Neural cell (in vitro differentiated cells): Measurements from ENCODE around the gene WDR7. TPM values are rescaled to one million over a fixed set of nuclear protein-coding genes. Genes with fewer than 3 reads are reported as not detected.

Experiments used
- H2AFZ ChIP-seq: fragments of 200-600, 300-800 bp; sonication (generic), shearing (Covaris generic); 2 replicates; pipeline ENCODE4 v1.6.0; 2014; ENCODE audit warnings: low read depth, mild to moderate bottlenecking, antibody characterized with exemption, low read length, moderate library complexity
- H3F3A ChIP-seq: fragments of 200-600 bp; shearing (Covaris generic); 2 replicates; pipeline ENCODE4 v1.6.1; 2016; ENCODE audit warnings: mild to moderate bottlenecking, moderate library complexity, mixed read lengths, antibody characterized with exemption, low read length; ENCODE audit not compliant: insufficient read depth, poor library complexity, severe bottlenecking
- H3K27ac ChIP-seq: fragments of 200-600, 300-800 bp; sonication (generic), shearing (Covaris generic); 2 replicates; pipeline ENCODE4 v1.5.1; 2014; ENCODE audit warnings: mild to moderate bottlenecking, low read length, moderate library complexity
- H3K27me3 ChIP-seq: fragments of 300-800, 200-600 bp; sonication (generic), shearing (Covaris generic); 2 replicates; pipeline ENCODE4 v1.6.0; 2014; ENCODE audit warnings: mild to moderate bottlenecking, low read depth, low read length, moderate library complexity; ENCODE audit not compliant: insufficient read depth
- H3K36me3 ChIP-seq: fragments of 300-800, 200-600 bp; sonication (generic), shearing (Covaris generic); 2 replicates; pipeline ENCODE4 v1.5.1; 2014; ENCODE audit warnings: mild to moderate bottlenecking, antibody characterized with exemption, low read length, moderate library complexity; ENCODE audit not compliant: insufficient read depth
- H3K4me2 ChIP-seq: fragments of 300-800, 200-600 bp; sonication (generic), shearing (Covaris generic); 2 replicates; pipeline ENCODE4 v1.6.0; 2014; ENCODE audit warnings: mild to moderate bottlenecking, low read length
- H3K4me3 ChIP-seq: fragments of 300-800, 200-600 bp; sonication (generic), shearing (Covaris generic); 2 replicates; pipeline ENCODE4 v1.5.1; 2014; ENCODE audit warnings: mild to moderate bottlenecking, low read length, moderate library complexity
- H3K79me2 ChIP-seq: fragments of 200-600 bp; shearing (Covaris generic); replicated peaks from 2 replicates; pipeline ENCODE4 v1.6.0; 2014; ENCODE audit warnings: mild to moderate bottlenecking, low read length, moderate library complexity; ENCODE audit not compliant: insufficient read depth
- H3K9ac ChIP-seq: fragments of 300-800, 200-600 bp; sonication (generic), shearing (Covaris generic); 2 replicates; pipeline ENCODE4 v1.6.1; 2016; ENCODE audit warnings: mild to moderate bottlenecking, low read length, mixed read lengths
- H3K9me2 ChIP-seq: fragments of 200-600 bp; shearing (Covaris generic); 2 replicates; pipeline ENCODE4 v1.6.1; 2016; ENCODE audit warnings: mild to moderate bottlenecking, low read length, mixed read lengths; ENCODE audit not compliant: insufficient read depth
- H3K9me3 ChIP-seq: fragments of 200-600, 300-800 bp; sonication (generic), shearing (Covaris generic); 2 replicates; pipeline ENCODE4 v1.6.1; 2016; ENCODE audit warnings: mild to moderate bottlenecking, mixed run types, low read length, moderate library complexity, mixed read lengths
- H4K20me1 ChIP-seq: fragments of 200-600 bp; shearing (Covaris generic); 2 replicates; pipeline ENCODE4 v1.6.1; 2016; ENCODE audit warnings: mild to moderate bottlenecking, mixed run types; ENCODE audit not compliant: insufficient read depth
- CTCF ChIP-seq: fragments of 450-650 bp; IDR thresholded peaks from 2 replicates; pipeline ENCODE4 v1.5.1; 2014; ENCODE audit warnings: antibody characterized with exemption, mild to moderate bottlenecking, moderate library complexity; ENCODE audit not compliant: poor library complexity, severe bottlenecking
- EP300 ChIP-seq: fragments of 450-650 bp; conservative IDR thresholded peaks from 2 replicates; pipeline ENCODE4 v1.6.1; 2014; ENCODE audit warnings: antibody characterized with exemption, mild to moderate bottlenecking, moderate library complexity; ENCODE audit not compliant: poor library complexity, severe bottlenecking
- EZH2 ChIP-seq: fragments of 200-600, 300-800 bp; shearing (Covaris generic), sonication (generic); IDR thresholded peaks from 2 replicates; pipeline ENCODE4 v1.6.1; 2014; ENCODE audit warnings: antibody characterized with exemption, low read length, borderline replicate concordance, mild to moderate bottlenecking; ENCODE audit not compliant: insufficient read depth, poor library complexity, severe bottlenecking
- MXI1 ChIP-seq: fragments of 450-650 bp; conservative IDR thresholded peaks from 2 replicates; pipeline ENCODE4 v1.6.1; 2014; ENCODE audit warnings: antibody characterized with exemption, mild to moderate bottlenecking; ENCODE audit not compliant: poor library complexity, severe bottlenecking
- POLR2AphosphoS5 ChIP-seq: IDR thresholded peaks from 2 replicates; pipeline ENCODE4 v1.6.1; 2012
- RAD21 ChIP-seq: fragments of 450-650 bp; conservative IDR thresholded peaks from 2 replicates; pipeline ENCODE4 v1.6.1; 2014; ENCODE audit warnings: antibody characterized with exemption, mild to moderate bottlenecking, moderate library complexity
- REST ChIP-seq: IDR thresholded peaks from 2 replicates; pipeline ENCODE4 v1.6.1; 2012; ENCODE audit warnings: borderline replicate concordance
- SMC3 ChIP-seq: fragments of 450-650 bp; conservative IDR thresholded peaks from 2 replicates; pipeline ENCODE4 v1.6.1; 2014; ENCODE audit warnings: antibody characterized with exemption, mild to moderate bottlenecking, moderate library complexity; ENCODE audit not compliant: poor library complexity
- TAF1 ChIP-seq: IDR thresholded peaks from 2 replicates; pipeline ENCODE4 v1.6.1; 2012; ENCODE audit warnings: low read depth
- polyA plus RNA-seq: library from polyadenylated mRNA; depleted of rRNA; stranded (reverse); fragments of >200 nt; gene quantifications from 2 replicates; pipeline ENCODE4 v1.2.3, GENCODE V29; 2014

WDR7 gene
- polyA plus RNA-seq, 1 donor from 2014 or later: 15.1 TPM

- Histone ChIP-seq H4K20me1 (no peaks in the 10 kb centered on the region), H3K4me3 (no peak overlapping the region), H3K9ac (no peak overlapping the region), H3K27me3 (no peaks in the 10 kb centered on the region), H3K9me3 (no peaks in the 10 kb centered on the region), H2AFZ (no peak overlapping the region), H3K79me2 (peaks cover 29% of the 10 kb centered on the region), H3K36me3 (no peaks in the 10 kb centered on the region), H3K9me2 (no peaks in the 10 kb centered on the region), H3K27ac (no peak overlapping the region), H3F3A (no peaks in the 10 kb centered on the region), H3K4me2 (no peak overlapping the region)
- TF ChIP-seq SMC3 (no peak), POLR2AphosphoS5 (no peak), EP300 (no peak), RAD21 (no peak), CTCF (no peak), TAF1 (no peak), MXI1 (no peak), EZH2 (no peak), REST (no peak)
These were observed 7.1 kb downstream of the WDR7 start for GRCh38 chr18:56658261-56658660.

- peaks cover 25% of the 10 kb centered on the region for H3K79me2 ChIP-seq
- TF ChIP-seq RAD21: no peak
- no peak for TF ChIP-seq SMC3
- no peak for TF ChIP-seq MXI1
- TF ChIP-seq EP300: no peak
- no peak for TF ChIP-seq TAF1
- no peak for TF ChIP-seq CTCF
- TF ChIP-seq EZH2: no peak
- TF ChIP-seq POLR2AphosphoS5: no peak
- no peak for TF ChIP-seq REST
- no peak overlapping the region for H3K27ac ChIP-seq
- H3F3A ChIP-seq: no peaks in the 10 kb centered on the region
- H2AFZ ChIP-seq: no peak overlapping the region
- H3K4me3 ChIP-seq: no peak overlapping the region
- H3K27me3 ChIP-seq: no peaks in the 10 kb centered on the region
- no peaks in the 10 kb centered on the region for H3K9me2 ChIP-seq
- H4K20me1 ChIP-seq: no peaks in the 10 kb centered on the region
- H3K4me2 ChIP-seq: no peak overlapping the region
- no peak overlapping the region for H3K9ac ChIP-seq
- H3K36me3 ChIP-seq: no peaks in the 10 kb centered on the region
- no peaks in the 10 kb centered on the region for H3K9me3 ChIP-seq
These were observed 8.0 kb downstream of the WDR7 start for GRCh38 chr18:56659111-56659510.
